Measurements from ENCODE around the gene XKR7. TPM values are rescaled to one million over a fixed set of nuclear protein-coding genes. Genes with fewer than 3 reads are reported as not detected.

XKR7 gene
- total RNA-seq, 2 experiments from 2014 or later: 0.04 TPM

GRCh38 chr20:32052090-32052777 lies 84.3 kb downstream of the XKR7 start, which contains the start of gene HCK:
HCK (plus strand) TSS chr20:32052242.
- no peak for DNase-seq
- Mint-ChIP-seq H3K4me3 (peak within 1 kb of the TSS; percentile 69), H3K36me3 (no peaks in the 10 kb centered on the region), H3K9me3 (no peaks in the 10 kb centered on the region), H3K4me1 (peaks cover 13% of the 10 kb centered on the region), H3K27me3 (peaks cover 61% of the 10 kb centered on the region), H3K27ac (no peak within 1 kb of the TSS)

DNA sequence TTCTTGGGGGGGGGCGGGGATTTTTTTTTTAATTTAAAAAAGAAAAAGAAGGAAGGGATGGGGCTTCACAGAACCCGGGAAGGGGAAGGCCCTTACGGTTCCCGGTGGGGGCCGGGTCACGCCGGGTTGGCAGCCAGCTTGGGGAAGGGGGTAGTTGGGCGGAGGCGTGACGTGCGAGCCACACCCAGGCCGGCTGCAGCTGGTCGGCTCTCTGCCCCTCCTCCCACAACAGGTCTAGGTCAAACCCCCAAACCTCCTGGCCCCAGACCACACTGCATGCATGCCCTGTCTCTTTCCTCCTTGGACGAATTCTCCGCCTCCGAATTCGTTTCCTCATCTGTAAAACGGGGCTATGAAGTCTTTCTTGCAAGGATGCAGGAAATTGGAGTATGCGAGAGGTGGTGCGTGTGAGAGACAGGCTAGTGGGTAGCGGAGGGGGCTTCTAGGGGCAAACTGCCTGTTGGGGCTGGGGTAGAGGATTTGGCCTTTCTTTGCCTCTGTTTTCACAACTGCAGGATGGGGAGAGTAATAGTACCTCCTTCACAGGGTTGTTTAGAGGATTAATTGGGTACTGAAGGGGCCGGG lies 84.9 kb downstream of the XKR7 start:
- DNase-seq: no peak
- Mint-ChIP-seq H3K9me3 (no peaks in the 10 kb centered on the region), H3K4me3 (peak overlapping the region; percentile 19), H3K4me1 (peaks cover 13% of the 10 kb centered on the region), H3K27me3 (peaks cover 61% of the 10 kb centered on the region), H3K36me3 (no peaks in the 10 kb centered on the region), H3K27ac (no peak overlapping the region)

Other genes with a start within 250 kb of the XKR7 start
- gene BCL2L1, start 245.3 kb upstream of the XKR7 start, total RNA-seq: 100 to 1,000 TPM; 196 to 206 TPM
- gene TPX2, start 228.9 kb upstream of the XKR7 start, total RNA-seq: 100 to 1,000 TPM; 111 TPM
- gene MYLK2, start 148.8 kb upstream of the XKR7 start, total RNA-seq: under 1 TPM; 0.21 to 0.36 TPM
- not detected for gene FOXS1, start 122.5 kb upstream of the XKR7 start, total RNA-seq
- not detected for gene DUSP15, start 97.6 kb upstream of the XKR7 start, total RNA-seq
- not detected for gene TTLL9, start 97.5 kb upstream of the XKR7 start, total RNA-seq
- 10 to 100 TPM; 20.2 to 22.0 TPM for gene PDRG1, start 16.1 kb upstream of the XKR7 start, total RNA-seq
- gene CCM2L, start 42.3 kb downstream of the XKR7 start, total RNA-seq: not detected
- not detected for gene HCK, start 84.1 kb downstream of the XKR7 start, total RNA-seq
- gene TM9SF4, start 141.6 kb downstream of the XKR7 start, total RNA-seq: 10 to 100 TPM; 39.2 to 42.5 TPM
- gene PLAGL2, start 239.6 kb downstream of the XKR7 start, total RNA-seq: 10 to 100 TPM; 86.9 to 87.2 TPM
- 10 to 100 TPM; 64.0 to 65.7 TPM for gene POFUT1, start 239.7 kb downstream of the XKR7 start, total RNA-seq

All from activated naive CD8-positive, alpha-beta T cell treated with anti-CD3 and anti-CD28 coated beads for 36 hours (primary cell).